Activated CD4-positive, alpha-beta memory T cell treated with anti-CD3 and anti-CD28 coated beads for 36 hours (primary cell): ENCODE data around the gene POU6F2. TPM values are rescaled to one million over a fixed set of nuclear protein-coding genes. Genes with fewer than 3 reads are reported as not detected.

ENCODE experiments used
- CTCF ChIA-PET: fragments of 350-600 bp; sonication (Branson Sonifier 250); formaldehyde crosslinking; loops from one replicate; lab custom pipeline; 2021; ENCODE audit warnings: antibody characterized with exemption, inconsistent platforms; lab: Charles Lee
- POLR2A ChIA-PET: fragments of 350-600 bp; sonication (Branson Sonifier 250); formaldehyde crosslinking; loops from one replicate; lab custom pipeline; 2021; ENCODE audit warnings: antibody characterized with exemption; lab: Charles Lee
- DNase-seq: peaks from one replicate; pipeline ENCODE4 v3.0.0-alpha.2; 2020
- H3K27ac Mint-ChIP-seq: one replicate; pipeline ENCODE4 v1.8.0; 2021; ENCODE audit warnings: mixed read lengths
- H3K27me3 Mint-ChIP-seq: one replicate; pipeline ENCODE4 v1.8.0; 2021; ENCODE audit warnings: mixed read lengths
- H3K36me3 Mint-ChIP-seq: one replicate; pipeline ENCODE4 v1.8.0; 2021; ENCODE audit warnings: mixed read lengths
- H3K4me1 Mint-ChIP-seq: one replicate; pipeline ENCODE4 v1.8.0; 2021; ENCODE audit warnings: low read depth, mixed read lengths
- H3K4me3 Mint-ChIP-seq: one replicate; pipeline ENCODE4 v1.8.0; 2021; ENCODE audit warnings: mild to moderate bottlenecking, mixed read lengths
- H3K9me3 Mint-ChIP-seq: one replicate; pipeline ENCODE4 v1.8.0; 2021; ENCODE audit warnings: mixed read lengths
- intact Hi-C: fragments of 100-400 bp; cut with micrococcal nuclease; formaldehyde crosslinking; loops from one replicate; pipeline ENCODE4 v1.15.1; 2023
- total RNA-seq, 2 experiments: library from RNA; stranded (reverse); gene quantifications; one replicate each; pipeline ENCODE4 v1.2.3, GENCODE V29; 2021

Gene POU6F2
- total RNA-seq, 2 experiments from 2014 or later, result not detected

DNA sequence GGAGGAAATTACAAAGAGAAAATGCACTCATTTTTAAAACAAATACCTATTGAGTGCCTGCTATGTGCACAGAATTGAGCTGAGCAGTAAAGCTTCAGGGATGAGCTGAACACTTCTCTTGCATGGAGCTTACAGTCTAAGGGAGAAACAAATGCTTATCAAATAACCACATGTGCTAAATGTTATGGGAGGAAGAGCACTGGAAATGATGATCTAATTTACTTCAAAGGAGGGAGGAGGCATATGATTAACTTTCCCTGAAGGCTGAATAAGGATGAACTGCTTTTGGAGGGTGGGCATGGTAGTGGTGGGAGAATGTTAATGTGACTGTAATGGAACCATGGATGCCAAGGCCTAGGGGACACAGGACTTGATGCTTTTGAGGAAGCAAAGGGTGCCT, 168.2 kb downstream of the POU6F2 start:
- Mint-ChIP-seq H3K27me3 (no peaks in the 10 kb centered on the region), H3K4me3 (no peak overlapping the region), H3K4me1 (no peaks in the 10 kb centered on the region), H3K9me3 (no peaks in the 10 kb centered on the region), H3K36me3 (no peaks in the 10 kb centered on the region), H3K27ac (no peak overlapping the region)
- POLR2A ChIA-PET, result no interaction called here
- intact Hi-C loops, result no loop called here
- CTCF ChIA-PET, result no interaction called here
- DNase-seq, result no peak

DNA sequence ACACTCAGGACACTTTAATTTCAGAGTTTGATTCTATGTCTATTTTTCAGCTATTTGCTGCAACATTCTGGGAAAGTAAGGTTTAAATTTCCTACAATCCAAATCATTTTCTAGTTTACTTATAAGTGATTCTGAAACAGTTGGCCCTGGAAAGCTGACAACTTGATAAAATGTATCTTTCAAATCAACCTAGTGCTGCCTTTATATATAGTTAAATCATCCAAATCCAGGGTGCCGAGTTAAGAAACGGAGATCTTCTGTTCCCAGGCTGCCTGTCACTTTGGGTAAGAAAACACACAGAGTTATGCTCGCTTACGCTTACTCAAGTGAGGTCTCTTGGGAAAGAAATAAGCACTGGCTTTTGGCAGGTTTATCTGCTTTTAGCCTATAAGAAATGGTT, 175.0 kb downstream of the POU6F2 start:
- no peaks in the 10 kb centered on the region for H3K4me1 Mint-ChIP-seq
- ChIA-PET POLR2A (no interaction called here), CTCF (no interaction called here)
- H3K27me3 Mint-ChIP-seq, result no peaks in the 10 kb centered on the region
- intact Hi-C loops, result no loop called here
- H3K9me3 Mint-ChIP-seq, result no peaks in the 10 kb centered on the region
- DNase-seq, result no peak
- no peaks in the 10 kb centered on the region for H3K36me3 Mint-ChIP-seq
- no peak overlapping the region for H3K27ac Mint-ChIP-seq
- H3K4me3 Mint-ChIP-seq, result no peak overlapping the region

DNA sequence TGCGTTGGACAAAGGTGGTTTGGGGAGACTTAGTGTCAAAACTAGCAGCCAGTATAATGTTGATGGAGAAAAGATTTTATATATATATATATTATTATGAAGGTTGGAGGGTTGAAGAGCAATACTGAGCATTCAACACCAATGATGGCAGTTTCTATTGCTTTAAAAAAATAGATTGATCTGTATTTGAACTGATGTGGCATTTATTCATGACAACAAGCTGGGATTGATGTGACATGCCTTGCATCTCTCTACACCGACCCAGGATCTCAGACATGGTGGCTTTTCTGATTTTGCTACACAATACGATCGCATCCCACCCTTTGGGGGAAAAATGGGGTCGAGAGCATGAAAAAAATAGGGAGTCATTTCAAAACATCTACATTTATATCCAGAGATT, 175.4 kb downstream of the POU6F2 start:
- no peak overlapping the region for H3K4me3 Mint-ChIP-seq
- H3K36me3 Mint-ChIP-seq, result no peaks in the 10 kb centered on the region
- intact Hi-C loops, result no loop called here
- no peak for DNase-seq
- no peak overlapping the region for H3K27ac Mint-ChIP-seq
- POLR2A ChIA-PET, result no interaction called here
- no peaks in the 10 kb centered on the region for H3K4me1 Mint-ChIP-seq
- CTCF ChIA-PET, result no interaction called here
- H3K9me3 Mint-ChIP-seq, result no peaks in the 10 kb centered on the region
- no peaks in the 10 kb centered on the region for H3K27me3 Mint-ChIP-seq

DNA sequence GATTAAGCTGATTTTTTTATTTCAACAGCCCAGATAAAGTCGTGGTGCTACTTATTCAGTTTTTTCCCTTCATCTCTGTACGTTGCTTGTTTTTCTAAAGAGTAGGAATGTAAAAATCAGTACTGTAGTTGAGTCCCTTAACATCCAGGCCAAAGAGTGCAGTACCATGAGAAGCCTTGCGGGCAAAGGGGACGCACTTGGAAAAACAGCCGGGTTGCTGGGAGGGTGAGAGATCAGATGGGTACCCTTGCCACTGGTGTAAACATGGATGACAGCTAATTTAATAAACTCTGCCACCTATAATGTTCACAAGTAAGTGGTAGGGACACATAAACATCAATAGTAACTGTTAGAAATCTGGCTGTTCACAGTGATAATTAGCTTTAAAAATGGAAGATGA, 175.9 kb downstream of the POU6F2 start:
- H3K4me1 Mint-ChIP-seq, result no peaks in the 10 kb centered on the region
- intact Hi-C loops, result no loop called here
- ChIA-PET CTCF (no interaction called here), POLR2A (no interaction called here)
- no peak overlapping the region for H3K27ac Mint-ChIP-seq
- no peaks in the 10 kb centered on the region for H3K9me3 Mint-ChIP-seq
- no peaks in the 10 kb centered on the region for H3K27me3 Mint-ChIP-seq
- no peaks in the 10 kb centered on the region for H3K36me3 Mint-ChIP-seq
- H3K4me3 Mint-ChIP-seq, result no peak overlapping the region
- DNase-seq, result no peak

DNA sequence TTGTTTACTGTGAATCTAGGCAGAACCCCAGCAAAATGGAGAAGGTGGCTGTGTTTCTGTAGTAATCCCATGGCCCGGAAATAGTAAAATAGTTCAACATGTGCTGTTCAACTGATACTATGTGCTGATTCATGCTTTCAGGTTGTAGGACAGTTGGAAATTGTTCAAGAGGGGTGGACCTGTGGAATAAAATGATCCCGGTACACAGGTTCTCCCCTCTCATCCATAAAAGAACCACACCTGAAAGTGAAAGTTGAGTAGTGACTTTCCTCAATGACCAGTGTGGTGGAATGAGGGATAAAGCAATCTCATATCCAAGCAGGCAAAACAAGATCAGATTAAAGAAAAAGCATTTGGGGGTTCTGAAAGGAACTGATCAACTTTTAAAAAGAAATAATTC, 177.1 kb downstream of the POU6F2 start:
- DNase-seq, result no peak
- Mint-ChIP-seq H3K27ac (no peak overlapping the region), H3K9me3 (no peaks in the 10 kb centered on the region), H3K4me1 (no peaks in the 10 kb centered on the region), H3K4me3 (no peak overlapping the region), H3K36me3 (no peaks in the 10 kb centered on the region), H3K27me3 (no peaks in the 10 kb centered on the region)
- intact Hi-C loops, result no loop called here
- ChIA-PET CTCF (no interaction called here), POLR2A (no interaction called here)

DNA sequence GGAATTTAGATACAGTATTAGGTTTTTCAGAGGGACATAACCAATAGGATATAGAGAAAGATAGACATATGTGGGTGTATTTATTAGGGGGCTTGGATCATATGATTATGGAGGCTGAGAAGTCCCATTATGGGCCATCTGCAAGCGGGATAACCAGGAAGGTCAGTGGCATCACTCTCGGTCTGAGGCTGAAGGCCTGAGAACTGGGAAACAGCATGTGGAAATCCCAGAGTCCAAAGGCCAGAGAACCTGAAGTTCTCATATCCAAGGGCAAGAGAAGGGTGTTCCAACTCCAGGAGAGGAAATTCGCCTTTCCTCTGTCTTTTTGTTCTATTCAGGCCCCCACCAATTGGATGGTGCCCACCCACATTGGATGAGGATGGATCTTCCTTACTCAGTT, 180.7 kb downstream of the POU6F2 start:
- ChIA-PET POLR2A (no interaction called here), CTCF (no interaction called here)
- Mint-ChIP-seq H3K36me3 (no peaks in the 10 kb centered on the region), H3K27me3 (no peaks in the 10 kb centered on the region), H3K4me3 (no peak overlapping the region), H3K4me1 (no peaks in the 10 kb centered on the region), H3K27ac (no peak overlapping the region), H3K9me3 (no peaks in the 10 kb centered on the region)
- no peak for DNase-seq
- intact Hi-C loops, result no loop called here

DNA sequence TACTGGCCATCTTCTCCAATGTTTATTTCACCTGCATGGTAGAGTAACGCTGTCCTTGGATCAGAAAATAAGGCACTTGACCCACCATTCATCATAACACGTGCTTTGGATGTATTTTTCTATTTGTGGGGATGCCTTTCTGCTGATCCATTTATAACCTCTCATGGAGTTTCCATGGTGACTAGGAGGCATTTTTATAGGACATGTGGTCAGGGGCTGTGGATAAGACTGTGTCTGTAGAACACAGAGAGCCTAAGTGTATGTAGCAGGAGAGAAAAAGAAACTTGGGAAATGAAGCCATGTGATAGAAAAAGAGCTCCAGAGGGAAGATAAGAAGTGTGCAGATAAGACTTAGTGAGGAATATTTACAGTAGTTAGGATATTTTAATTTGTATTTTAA, 184.2 kb downstream of the POU6F2 start:
- H3K27ac Mint-ChIP-seq, result no peak overlapping the region
- POLR2A ChIA-PET, result no interaction called here
- peaks cover 1% of the 10 kb centered on the region for H3K27me3 Mint-ChIP-seq
- intact Hi-C loops, result no loop called here
- no peak overlapping the region for H3K4me3 Mint-ChIP-seq
- H3K36me3 Mint-ChIP-seq, result no peaks in the 10 kb centered on the region
- no peaks in the 10 kb centered on the region for H3K4me1 Mint-ChIP-seq
- H3K9me3 Mint-ChIP-seq, result no peaks in the 10 kb centered on the region
- DNase-seq, result no peak
- CTCF ChIA-PET, result no interaction called here

DNA sequence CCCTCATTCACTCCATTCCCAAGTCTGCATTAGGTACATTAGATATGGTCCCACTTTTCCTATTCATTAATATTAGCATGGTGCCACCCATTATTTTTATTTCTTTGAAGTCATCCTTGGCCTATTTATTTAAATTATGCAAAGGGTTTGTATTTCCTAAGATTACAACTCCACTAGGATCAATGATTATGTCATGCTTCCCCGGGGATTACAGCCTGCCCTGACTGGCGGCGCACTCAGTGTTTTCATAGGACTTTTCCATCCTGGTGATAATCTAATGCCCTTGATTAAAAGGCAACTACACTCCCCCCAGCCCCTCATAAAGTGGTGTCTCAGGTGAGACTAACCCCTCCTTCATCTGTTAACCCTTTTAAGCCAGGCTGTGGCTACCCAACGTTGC, 187.2 kb downstream of the POU6F2 start:
- intact Hi-C loops, result no loop called here
- Mint-ChIP-seq H3K9me3 (no peaks in the 10 kb centered on the region), H3K27me3 (peaks cover 1% of the 10 kb centered on the region), H3K27ac (no peak overlapping the region), H3K4me3 (no peak overlapping the region), H3K4me1 (no peaks in the 10 kb centered on the region), H3K36me3 (no peaks in the 10 kb centered on the region)
- CTCF ChIA-PET, result no interaction called here
- POLR2A ChIA-PET, result no interaction called here
- no peak for DNase-seq

DNA sequence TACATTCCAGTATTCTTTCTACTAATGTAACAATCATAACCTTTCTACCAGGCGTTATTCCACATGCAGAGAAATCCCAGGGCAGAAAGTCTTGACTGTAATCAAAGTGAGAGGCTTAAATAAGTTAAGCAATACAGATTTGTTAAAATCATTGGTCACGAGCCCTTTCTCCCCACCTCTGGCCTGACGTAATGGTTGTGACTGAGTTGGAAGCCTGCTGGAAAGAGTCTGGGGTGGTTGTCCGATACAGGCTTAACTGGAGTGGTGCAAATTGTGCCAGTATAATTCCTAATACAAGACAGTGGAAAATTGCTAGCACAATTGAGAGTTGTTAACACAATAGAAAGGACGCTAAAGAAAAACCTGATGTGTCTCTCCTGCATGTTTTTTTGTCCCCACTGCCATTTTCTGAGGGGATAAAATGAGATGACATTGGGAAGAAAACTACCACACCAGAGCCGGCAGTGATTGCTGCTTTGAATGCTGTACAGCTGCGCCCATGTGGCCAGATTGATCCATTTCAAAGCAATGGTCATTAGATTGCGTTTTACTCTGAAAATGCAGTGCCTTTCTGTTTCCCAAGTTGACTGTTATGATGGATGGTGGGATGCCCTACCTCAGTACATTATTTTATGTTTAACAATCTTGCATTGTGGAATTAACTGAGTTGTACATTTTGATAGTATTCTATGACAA, 190.8 kb downstream of the POU6F2 start:
- Mint-ChIP-seq H3K4me1 (no peaks in the 10 kb centered on the region), H3K27ac (no peak overlapping the region), H3K4me3 (no peak overlapping the region), H3K27me3 (peaks cover 1% of the 10 kb centered on the region), H3K9me3 (no peaks in the 10 kb centered on the region), H3K36me3 (no peaks in the 10 kb centered on the region)
- CTCF ChIA-PET, result no interaction called here
- POLR2A ChIA-PET, result no interaction called here
- intact Hi-C loops, result no loop called here
- no peak for DNase-seq

DNA sequence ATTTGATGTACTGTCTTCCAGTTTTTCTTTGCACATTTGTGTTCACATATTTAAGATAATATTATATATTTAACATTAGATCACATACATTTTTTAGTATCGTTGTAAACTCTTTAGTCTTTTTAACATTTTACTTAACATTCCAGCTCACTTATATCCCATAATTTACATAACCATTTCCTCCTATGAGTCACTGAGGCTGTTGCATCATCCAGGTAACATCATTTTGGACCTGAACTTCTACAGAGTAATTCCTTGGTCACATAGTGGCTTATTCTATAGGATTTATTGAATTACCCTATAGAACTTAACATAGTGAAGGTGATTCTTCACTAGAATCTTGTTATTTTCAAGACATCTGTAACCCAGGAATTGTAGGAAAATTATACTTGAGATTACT, 194.4 kb downstream of the POU6F2 start:
- Mint-ChIP-seq H3K9me3 (no peaks in the 10 kb centered on the region), H3K27ac (no peak overlapping the region), H3K27me3 (no peaks in the 10 kb centered on the region), H3K4me1 (no peaks in the 10 kb centered on the region), H3K4me3 (no peak overlapping the region), H3K36me3 (no peaks in the 10 kb centered on the region)
- ChIA-PET CTCF (no interaction called here), POLR2A (no interaction called here)
- DNase-seq, result no peak
- intact Hi-C loops, result no loop called here

DNA sequence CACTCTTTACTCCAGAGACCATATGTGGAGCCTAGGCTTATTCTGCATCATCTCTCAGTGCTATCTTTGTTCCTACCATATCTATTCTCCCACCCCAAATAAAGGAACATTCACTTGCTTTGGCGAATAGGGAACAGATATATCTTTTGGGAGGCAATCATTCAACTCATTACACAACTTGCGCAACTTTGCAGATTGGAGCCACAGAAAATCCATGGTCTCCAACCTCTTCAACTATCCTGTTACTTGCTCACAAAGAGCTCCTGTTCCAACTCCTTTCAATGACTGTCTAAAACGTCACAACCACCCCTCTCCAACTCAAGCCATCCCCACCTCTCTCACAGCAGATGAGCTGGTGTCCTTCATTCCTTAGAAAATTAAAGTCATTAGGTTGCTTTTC, 203.7 kb downstream of the POU6F2 start:
- ChIA-PET POLR2A (no interaction called here), CTCF (no interaction called here)
- H3K36me3 Mint-ChIP-seq, result no peaks in the 10 kb centered on the region
- no peaks in the 10 kb centered on the region for H3K9me3 Mint-ChIP-seq
- no peak for DNase-seq
- no peaks in the 10 kb centered on the region for H3K4me1 Mint-ChIP-seq
- H3K4me3 Mint-ChIP-seq, result no peak overlapping the region
- intact Hi-C loops, result no loop called here
- no peak overlapping the region for H3K27ac Mint-ChIP-seq
- no peaks in the 10 kb centered on the region for H3K27me3 Mint-ChIP-seq

DNA sequence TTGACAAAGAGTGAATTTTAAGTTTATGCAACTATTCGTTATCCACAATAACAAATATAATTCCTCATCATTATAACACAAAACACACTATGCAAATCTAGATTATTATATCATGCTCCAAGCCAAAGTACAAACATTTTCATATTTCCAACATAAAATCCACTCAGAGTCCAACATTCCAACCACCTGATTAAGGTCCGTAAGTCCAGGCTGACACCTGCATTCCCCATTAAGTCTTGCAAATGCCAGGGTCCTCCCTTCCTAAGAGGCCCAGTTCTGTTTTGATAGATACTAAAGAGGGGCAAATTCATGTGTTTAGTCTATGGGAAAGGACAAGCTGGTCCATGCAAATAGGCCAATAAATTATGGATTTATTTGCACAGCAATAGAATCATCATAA, 206.1 kb downstream of the POU6F2 start:
- POLR2A ChIA-PET, result no interaction called here
- no peak overlapping the region for H3K27ac Mint-ChIP-seq
- no peaks in the 10 kb centered on the region for H3K27me3 Mint-ChIP-seq
- no peak for DNase-seq
- H3K4me3 Mint-ChIP-seq, result no peak overlapping the region
- H3K4me1 Mint-ChIP-seq, result no peaks in the 10 kb centered on the region
- intact Hi-C loops, result no loop called here
- no peaks in the 10 kb centered on the region for H3K36me3 Mint-ChIP-seq
- no peaks in the 10 kb centered on the region for H3K9me3 Mint-ChIP-seq
- CTCF ChIA-PET, result no interaction called here

DNA sequence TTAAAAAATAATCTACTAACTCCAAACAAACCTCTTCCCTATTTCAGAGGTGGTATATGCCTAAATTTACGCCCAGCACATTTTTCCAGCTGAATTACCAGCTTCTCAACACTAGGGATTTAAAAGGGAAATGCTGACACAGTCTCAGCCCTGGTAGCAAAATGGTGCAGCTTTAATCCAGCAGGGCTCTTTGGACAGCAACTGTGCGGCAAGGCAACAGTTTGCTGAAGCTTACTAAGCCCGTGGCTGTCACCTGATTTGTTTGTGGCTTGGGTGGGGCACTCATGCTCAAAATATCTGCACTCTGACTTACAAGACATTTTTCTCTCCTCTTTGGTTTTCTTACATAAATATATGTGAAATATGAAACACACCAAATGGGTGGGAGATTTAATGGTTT, 206.7 kb downstream of the POU6F2 start:
- no peaks in the 10 kb centered on the region for H3K4me1 Mint-ChIP-seq
- H3K36me3 Mint-ChIP-seq, result no peaks in the 10 kb centered on the region
- ChIA-PET CTCF (no interaction called here), POLR2A (no interaction called here)
- intact Hi-C loops, result no loop called here
- H3K4me3 Mint-ChIP-seq, result no peak overlapping the region
- H3K9me3 Mint-ChIP-seq, result no peaks in the 10 kb centered on the region
- H3K27ac Mint-ChIP-seq, result no peak overlapping the region
- no peak for DNase-seq
- H3K27me3 Mint-ChIP-seq, result no peaks in the 10 kb centered on the region
